IPS-11a (cell line): ENCODE data around the gene VGLL4.

Experiments used
- H3K4me3 ChIP-seq: one replicate; pipeline ENCODE4 v1.5.1; 2013; ENCODE audit warnings: low read depth, low read length, control low read depth

The VGLL4 gene

DNA sequence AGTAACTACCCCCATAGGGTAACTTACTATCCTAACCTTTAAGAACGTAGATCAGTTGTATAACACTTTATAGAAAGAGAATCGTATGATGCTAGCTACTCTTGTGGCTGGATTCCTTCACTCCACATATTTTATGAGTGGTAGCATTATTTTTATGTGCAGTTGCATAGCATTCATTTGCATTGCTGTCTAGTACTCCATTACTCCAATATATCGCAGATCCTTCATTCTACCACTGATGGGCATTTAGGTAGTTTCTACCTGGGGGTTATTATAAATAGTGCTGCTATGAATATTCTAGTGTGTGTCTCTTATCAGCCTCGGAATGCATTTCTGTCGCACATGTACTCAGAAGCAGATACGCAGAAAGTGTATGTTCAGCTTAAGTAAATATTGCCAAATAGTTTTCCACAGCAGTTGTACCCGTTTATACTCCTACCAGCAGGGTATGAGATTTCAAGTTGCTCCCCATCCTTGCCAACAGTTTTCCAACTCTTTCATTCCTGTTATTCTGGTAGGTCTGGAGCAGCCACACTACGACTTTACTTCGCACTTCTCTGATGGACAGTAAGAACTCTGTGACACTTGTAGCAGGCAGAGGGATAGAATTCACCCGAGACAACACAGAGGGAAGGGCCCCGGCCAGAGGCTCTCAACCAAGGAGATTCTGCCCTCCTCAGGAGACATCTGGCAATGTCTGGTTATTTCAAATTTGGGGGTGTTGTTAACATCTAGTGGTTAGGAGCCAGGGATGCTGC lies 9.8 kb upstream of the VGLL4 start:
- H3K4me3 ChIP-seq: no peak overlapping the region

DNA sequence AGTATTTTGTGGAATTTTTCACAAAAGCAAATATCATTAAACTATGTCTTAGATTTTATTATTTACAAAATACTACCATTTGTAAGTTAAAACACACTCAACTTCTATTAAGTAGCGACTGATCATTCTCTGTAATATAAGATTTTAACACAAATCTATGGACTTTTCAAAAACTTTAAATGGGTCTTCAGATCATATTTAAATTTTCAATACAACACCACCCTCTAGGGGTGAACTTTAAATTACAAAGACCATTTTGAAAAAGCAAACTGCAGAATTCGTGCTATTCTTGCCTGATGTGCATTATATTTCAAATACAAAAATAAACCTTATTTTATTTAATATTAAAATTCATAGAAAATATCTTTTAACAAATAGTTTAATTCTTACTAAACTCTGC lies 8.2 kb upstream of the VGLL4 start:
- H3K4me3 ChIP-seq: no peak overlapping the region

DNA sequence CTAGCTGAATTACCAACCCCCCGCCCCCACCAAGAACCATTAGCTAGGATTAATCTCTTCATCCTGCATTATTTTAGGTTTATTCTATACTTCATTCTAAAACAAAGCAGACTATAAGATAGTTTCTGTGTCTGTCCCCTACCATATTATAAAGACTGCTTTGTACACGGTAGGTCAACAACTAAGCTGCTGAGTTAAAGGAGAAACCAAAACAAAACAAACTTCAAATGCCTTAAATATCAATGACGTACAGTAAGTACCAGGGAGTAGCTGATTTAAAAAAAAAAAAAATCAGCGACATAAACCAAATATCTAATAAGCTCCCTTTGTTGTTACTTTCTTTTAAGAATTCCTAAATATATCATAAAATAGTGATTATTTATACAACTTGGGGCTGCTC lies 7.8 kb upstream of the VGLL4 start:
- H3K4me3 ChIP-seq: no peak overlapping the region

DNA sequence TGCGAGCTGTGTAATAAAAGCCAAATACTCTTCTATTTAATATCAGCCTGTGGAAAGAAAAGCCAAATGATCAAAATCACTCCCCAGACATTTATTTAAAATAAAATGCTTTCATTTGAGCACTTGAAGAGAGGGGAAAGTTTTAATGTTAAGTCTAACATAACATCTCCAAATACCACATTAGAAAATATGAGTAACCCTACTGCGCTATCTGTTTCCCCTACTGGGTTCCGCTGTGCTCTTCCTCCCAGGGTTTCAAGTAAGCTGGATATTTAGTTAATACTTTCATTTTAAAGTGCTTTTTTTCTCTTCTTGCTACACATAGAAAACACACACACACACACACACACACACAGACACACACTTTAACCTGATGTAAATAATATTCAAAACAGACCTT lies 6.7 kb upstream of the VGLL4 start:
- no peak overlapping the region for H3K4me3 ChIP-seq

DNA sequence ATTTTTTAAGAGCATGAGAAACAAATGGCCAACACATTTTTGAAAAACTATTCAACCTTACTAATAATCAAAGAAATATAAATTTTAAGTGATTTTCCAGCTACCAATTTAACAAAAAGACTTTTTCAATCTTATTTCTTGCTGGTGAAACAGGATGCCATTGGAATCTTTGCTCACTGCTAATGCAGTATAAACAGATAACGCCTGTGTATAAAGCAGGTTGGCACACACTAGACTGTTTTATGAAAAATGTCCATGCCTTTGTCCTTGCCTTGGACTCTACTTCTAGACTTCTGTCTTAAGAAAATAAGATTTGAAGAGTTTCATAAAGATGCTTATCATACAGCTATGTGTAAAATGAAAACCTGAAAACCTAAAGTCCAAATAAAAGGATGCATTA lies 5.0 kb upstream of the VGLL4 start:
- no peak overlapping the region for H3K4me3 ChIP-seq

DNA sequence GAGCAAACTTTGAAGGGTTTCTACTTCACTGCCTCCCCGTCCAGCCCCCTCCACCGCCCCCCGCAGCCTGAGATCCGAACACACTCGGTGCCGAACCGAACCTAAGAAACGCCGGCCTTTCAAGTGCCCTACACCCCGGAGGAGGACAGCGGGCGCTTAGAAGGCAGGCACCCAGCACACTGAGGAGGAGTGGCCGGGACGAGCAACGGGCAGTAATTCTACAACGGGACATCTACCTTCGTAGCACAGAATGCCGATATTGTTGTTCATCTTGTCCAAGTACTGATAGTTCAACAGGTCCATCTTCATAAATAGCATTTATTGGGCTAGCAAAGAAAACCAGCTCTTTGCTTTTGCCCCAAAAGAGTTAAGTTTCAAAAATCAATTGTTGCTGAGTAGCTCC lies 513 bp downstream of the VGLL4 start:
- peak overlapping the region; percentile 86 for H3K4me3 ChIP-seq

DNA sequence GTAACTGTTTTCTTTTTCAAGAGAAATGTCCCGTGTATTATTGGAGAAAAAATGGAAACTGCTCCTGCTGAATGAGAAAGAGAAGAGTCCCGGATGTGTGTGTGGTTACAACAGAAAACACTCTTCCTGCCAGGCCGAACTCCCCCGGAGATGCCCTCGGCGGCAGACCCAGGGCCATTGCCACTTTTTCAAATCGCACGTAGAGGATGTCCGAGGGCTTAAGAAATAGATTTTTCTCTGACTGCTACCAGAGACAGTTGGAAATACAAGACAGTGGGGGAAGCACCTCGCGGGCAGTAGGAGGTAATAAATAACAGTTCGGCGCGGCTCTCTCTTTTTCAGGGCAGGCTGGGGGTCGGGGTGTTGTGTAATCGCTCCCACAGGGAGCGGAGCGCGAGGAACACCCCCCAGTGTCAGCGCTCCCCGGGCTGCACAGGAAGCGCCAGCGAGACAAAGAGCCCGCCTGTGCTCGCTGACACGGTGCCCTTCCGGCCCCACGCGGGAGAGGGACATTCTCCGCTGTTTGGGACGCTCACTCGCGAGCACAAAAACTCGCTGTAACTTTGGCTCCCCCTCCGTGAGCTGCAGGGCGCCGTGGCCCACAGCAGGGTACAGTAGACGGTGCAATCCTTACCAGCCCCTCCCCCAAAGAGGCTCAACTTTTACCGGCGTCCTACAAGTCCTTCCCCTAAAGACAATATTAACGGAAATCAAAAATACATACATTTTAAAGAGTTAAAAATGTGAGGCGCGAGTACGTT lies 1.1 kb downstream of the VGLL4 start:
- H3K4me3 ChIP-seq: peak overlapping the region; percentile 86

DNA sequence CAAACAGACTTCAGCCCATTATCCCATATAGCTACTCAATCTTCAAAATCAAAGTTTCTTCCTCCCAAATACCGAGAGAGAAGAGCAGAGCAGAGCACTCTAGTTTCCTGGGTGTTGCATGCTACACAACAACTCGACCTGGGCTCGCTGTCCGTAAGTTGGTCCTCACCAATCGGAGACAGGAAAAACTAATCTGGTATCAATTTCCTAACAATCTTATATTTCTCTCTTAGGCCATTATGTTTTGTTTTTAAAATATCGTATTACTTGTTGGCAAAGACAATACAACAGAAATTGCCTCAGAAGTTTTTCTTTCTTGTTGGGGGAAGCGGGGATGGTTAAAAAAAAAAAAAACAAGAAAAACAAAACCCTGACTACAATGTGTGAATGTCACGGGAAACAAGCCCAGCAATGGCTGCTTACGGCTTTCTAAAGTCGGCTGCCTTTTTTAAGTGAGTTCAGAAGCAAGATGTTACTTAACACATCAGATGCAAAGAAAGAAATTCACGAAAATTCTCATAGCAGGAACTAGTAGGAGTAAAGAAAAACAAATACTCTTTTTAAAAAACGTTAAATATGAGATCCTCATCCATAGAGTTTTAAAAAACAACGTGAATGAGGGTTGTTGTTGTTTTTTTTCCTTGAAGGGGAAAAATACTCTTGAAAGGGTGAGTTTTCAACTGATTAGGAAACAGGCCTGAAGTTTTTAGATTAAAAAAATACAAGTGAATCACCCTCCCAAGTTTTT lies 1.9 kb downstream of the VGLL4 start:
- peak overlapping the region; percentile 86 for H3K4me3 ChIP-seq

DNA sequence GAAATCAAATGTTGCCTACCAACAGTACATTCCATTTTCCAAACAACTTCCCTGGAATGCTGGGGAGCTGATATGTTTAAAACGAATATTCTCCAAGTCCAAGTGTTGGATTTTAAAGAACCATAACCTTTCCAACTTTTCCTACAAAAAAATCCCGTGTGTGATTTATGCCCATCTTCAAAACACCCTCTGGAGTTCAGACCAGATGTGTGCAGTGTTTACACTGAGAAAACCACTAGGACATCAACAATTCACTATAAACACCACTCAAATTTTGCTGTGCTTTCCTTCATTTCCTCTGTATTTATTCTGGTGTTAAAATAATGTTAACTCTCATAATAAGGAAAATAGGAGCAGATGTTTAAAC lies 2.4 kb downstream of the VGLL4 start:
- peak overlapping the region; percentile 86 for H3K4me3 ChIP-seq

DNA sequence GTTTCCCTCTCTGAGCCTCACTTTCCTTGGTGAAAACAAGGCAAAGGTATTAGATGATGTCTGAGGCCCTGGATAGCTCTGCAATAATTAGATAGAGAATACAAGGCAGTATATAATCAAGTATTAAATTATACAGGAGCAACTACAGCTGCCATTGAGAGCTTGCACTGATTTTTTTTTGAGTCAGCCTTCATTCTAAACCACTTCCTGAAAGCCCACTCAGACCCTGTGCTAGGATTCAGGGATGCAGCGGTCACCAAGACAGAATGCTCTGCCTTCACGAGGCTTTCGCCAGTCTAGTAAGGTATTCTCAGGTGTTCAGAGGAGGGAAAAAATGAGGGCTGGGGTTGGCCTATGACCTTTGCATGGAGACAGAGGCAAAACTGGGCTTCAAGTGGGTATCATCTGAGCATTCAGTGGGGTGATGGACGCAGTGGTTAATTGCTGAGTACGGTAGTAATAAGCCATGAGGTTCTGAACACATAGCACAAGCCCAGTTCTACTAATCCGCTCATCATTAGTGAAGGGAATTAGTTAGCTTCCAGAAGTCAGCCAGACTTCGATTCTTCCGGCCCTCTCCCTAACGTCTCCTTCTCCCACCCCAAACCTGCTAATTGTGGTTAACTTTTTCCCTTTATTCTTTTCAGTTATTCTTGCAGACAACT lies 3.6 kb downstream of the VGLL4 start:
- H3K4me3 ChIP-seq: no peak overlapping the region

DNA sequence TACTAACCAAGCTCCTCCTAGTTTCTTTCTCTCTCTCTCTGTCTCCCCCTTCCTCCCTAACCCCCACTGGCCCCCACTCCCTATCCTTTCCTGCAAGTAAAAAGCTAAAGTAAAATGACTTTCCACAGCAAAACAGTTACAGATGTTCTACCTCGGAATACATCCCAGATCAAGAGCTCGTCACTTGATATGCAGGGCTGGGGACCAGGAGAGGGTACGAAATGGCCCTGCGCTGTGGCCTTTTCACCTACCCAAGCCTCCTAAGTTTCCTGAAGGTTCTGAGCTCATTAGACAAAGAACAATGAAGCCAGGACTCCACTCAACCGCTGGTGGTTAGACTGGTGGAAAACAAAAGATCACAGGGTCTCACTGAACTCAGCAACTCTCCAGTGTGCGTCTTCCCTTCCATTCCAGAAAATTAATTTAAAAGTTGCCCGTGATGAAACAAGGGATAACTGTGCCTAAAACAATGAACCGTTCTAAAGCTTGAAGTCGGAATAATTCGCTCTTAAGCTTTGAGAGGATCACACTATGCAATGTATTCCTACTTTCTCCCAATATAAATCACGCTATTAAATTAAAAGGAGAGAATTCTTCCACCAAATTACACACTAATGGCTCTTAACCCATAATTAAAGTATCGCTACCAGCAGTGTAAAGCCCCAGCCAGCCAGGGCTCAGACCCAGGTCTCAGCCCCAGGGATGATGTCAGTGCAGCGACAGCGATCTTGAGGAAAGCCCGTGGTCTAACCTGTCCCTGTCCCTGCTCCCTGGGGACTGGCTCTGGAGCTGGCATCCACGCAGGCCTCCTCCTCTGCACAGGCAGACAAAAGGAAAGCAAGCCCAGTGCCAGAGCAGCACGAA lies 5.0 kb downstream of the VGLL4 start:
- no peak overlapping the region for H3K4me3 ChIP-seq

DNA sequence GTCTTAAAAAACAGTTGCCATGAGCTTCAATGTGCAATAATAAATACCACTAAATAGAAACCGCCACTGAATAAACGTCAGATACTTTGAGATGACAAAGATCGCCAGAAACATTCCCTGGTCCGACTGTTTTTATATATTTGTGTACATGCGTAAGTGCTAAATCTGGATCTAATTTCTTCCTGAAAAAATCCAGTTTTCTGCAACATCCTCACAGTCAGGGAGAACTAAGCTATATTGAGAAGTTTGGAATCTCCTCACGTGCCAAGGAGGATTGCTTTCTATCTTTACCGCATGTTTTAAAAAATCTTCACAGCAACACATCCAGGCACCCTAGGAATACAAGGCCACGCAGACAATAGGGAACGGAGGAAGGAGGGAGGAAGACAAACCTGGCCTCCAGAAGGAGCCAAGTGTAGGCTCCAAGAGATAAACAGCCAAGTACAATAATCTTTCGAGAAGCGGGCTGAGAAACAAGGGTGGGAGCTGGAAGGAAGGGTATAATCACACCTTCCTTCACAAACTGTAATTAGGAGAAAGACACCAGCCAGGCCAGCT lies 5.7 kb downstream of the VGLL4 start:
- no peak overlapping the region for H3K4me3 ChIP-seq

DNA sequence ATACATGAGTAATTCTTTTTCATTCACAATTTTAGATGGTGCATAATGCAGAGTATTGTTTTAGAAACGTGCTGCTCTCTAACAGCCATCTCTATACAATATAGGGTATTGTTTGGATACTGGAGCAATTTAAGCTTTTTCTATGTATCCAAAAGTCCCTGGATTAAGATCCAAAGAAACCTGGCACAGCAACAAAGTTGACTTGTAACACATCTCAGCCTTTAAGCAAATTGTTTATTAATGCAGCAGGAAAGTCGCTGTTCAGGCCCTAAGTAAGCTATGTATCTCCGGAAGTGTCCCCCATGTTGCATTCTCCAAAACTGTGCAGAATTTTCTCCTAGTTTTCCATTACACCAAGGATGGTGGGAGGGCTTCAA lies 7.3 kb downstream of the VGLL4 start:
- H3K4me3 ChIP-seq: no peak overlapping the region

DNA sequence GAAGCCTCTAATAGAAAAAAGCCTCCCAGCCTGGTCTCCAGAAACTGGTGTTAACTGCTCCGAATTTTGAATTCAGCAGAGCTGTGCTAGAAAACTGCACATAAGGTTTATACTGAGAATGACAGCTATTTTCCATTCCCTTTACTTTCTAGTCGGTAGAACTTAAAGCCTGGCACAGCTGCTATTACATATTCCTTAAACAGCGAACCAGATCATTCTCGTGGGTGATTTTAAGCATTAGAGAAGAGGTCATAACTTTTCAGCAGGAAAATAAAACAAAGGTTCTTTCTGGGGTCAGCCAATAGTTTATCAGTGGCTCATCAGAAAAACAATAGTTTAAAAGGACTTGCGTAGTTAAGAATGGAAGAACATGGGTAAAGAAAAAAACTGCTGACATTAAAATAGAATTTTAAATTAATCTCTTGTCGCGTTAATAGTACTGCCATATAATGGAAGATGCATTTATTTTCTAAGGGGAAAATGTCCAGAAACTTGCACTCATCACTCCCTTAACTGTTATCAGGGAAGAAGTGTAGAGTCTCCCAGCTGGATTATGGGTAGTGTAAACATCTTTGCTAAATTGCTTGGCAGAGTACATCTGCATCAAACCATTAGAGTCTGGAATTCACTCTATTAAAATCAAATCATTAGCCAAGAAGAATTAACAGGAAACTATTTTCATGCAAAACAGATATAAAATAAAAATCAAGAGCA lies 7.9 kb downstream of the VGLL4 start:
- H3K4me3 ChIP-seq: no peak overlapping the region

DNA sequence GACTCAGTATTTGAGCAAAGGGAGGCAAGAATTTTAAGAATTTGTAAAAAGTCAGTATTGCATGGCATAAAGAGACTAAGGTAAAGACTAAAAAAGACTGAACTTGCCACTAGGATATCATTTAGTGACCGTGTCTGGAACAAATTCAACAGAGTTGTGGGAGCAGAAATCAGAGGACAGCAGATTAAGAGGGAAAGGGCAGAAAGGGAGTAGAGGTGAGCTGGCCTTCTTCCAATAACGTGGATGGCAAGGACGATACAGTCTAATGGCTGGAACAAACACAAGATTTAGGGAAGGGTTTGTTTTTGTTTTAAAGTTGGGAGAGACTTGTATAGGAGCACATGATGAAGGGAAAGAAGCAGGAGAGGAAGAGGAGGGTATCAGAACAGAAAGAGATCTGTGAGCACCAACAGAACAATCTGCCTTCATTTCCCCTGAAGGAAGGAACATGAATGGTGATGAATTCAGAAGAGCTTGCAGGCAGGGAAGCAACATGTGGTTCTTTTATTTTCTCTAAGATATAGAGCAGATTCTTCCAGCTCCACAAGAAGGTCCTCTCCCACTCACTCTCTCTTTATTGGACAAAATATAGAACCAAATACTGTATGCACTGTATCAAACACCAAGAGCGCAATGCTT lies 8.6 kb downstream of the VGLL4 start:
- H3K4me3 ChIP-seq: no peak overlapping the region

DNA sequence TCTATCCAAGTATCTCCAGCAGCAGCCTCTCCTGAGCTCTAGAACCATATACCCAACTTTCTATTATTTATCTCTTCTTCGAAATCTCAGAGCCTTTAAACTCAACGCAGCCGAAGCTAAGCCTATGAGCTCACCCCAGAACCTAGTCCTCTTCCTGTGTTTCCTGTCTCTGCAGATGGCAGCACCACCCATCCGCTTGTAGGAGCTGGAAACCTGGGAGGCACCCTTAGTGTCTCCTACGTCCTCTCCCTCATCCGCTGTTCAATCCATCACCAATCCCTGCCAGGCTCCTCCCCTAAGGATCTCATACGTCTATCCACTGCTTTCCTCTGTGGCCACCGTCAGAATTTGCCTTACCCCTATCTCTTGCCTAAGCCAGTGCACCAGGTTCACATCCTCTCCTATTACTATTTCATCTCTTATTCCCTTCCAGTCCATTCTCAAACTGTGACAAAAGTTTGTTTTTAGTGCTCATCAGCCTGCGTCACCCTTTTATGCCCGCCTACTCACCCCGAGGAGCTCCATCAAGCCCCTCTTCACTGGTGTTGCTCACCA lies 9.6 kb downstream of the VGLL4 start:
- no peak overlapping the region for H3K4me3 ChIP-seq

DNA sequence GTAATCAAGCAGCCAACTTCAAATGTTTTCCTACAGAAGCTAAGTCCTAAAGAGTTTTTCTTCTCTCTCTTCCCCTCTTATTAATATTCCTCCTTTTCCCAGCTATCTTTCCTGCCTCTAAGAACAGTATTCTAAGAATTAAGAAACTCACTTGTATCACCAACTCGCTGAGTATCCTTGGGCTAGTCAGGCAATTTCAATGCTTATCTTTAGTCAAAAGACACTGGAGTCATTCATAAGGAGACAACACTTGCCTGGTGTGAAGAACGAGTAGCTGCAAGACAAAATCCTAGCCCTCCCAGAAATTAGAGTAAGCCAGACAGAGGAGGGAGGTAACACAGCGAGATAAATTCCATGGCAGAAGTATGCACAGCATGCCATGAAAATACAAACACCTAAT lies 10.7 kb downstream of the VGLL4 start:
- H3K4me3 ChIP-seq: no peak overlapping the region

DNA sequence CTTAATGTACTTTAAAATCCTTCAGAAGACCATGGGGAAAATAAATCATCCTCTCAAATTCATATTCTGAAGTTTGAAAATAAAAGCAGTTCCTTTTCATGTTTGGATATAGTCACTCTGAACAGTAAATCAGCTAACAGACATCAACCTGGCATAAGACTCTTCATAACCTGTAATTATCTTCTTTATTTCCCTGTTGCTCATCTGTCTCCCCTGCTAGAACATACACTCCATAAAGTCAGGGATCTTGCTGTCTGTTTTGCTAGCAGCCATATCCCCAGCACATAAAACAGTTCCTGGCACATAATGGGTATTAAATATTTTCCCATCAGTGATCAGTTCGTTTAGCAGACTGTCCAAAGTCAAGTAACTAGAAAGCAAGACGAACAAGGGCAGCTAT lies 11.2 kb downstream of the VGLL4 start:
- H3K4me3 ChIP-seq: no peak overlapping the region

DNA sequence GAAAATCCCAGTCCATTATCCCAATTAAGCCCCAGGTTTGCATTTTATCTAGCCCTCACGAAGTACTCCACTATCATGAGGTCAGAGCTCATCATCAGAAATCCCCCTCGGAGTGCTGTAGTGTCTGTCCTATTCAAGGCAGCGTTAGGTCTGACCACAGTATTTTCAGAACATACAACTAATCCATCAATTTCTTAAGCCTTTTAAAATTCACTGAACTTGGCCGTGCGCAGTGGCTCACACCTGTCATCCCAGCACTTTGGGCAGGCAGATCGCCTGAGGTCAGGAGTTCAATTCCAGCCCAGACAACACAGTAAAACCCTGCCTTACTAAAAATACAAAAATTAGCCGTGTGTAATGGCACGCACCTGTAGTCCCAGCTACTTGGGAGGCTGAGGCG lies 11.9 kb downstream of the VGLL4 start:
- no peak overlapping the region for H3K4me3 ChIP-seq
